ENCODE measurements around the gene BAHCC1. TPM values are rescaled to one million over a fixed set of nuclear protein-coding genes. Genes with fewer than 3 reads are reported as not detected.

BAHCC1 gene
- total RNA-seq, 1 experiment from 2014 or later, result 3.1 TPM

DNA sequence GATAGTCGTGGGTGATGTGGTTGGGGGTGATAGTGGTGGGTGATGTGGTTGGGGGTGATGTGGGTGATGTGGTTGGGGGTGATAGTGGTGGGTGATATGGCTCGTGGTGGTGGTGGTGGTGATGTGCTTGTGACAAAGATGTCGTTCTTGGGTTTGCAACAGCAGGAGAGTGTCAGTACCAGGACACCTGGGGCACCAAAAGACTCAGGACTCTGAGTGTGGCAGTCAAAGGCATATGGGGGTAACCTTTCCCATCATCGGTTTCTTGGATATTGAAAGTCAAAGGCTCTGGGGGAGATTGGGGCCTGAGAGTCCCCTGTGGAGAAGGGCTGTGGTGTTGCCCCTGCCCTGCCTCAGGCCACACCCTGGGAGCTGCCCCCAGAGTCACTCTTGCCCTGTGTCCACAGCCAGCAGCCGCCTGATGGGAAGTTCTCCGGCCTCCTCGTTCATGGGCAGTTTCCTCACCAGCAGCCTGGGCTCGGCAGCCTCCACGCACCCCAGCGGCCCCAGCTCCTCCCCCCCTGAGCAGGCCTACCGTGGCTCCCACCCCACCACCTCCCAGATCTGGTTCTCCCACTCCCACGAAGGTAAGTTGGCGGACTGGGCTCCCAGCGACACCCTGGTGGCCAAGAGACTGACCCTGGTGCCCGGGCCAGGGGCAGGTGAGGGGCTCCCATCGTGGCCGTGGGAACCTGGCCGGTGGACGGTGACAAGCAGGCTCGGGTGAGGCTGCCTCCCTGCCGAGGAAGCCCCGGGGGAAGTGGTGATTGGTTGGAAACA, 31.3 kb downstream of the BAHCC1 start:
- no peak overlapping the region for H3K23ac ChIP-seq (ENCODE audit: insufficient read length, low read depth, low read length)
- no peak overlapping the region for H3K4me3 Mint-ChIP-seq
- no peak overlapping the region for H3K14ac ChIP-seq (ENCODE audit: insufficient read depth, low read length)
- no peak overlapping the region for H3T11ph ChIP-seq (ENCODE audit: low read length)
- no peaks in the 10 kb centered on the region for H3K9me3 ChIP-seq (ENCODE audit: control insufficient read depth, low read depth, low read length)
- H3K4ac ChIP-seq (ENCODE audit: low read depth, low read length), result no peak overlapping the region
- no peak overlapping the region for H2AK5ac ChIP-seq (ENCODE audit: insufficient read length, low read length)
- no peaks in the 10 kb centered on the region for H4K20me1 ChIP-seq (ENCODE audit: control insufficient read depth, insufficient read depth, insufficient read length)
- H3K27ac Mint-ChIP-seq, result no peak overlapping the region
- no peak overlapping the region for H3K18ac ChIP-seq (ENCODE audit: insufficient read length, low read depth, low read length)
- no peak overlapping the region for H3K4me2 ChIP-seq (ENCODE audit: insufficient read depth, insufficient read length, low read length)
- no peak overlapping the region for H4K91ac ChIP-seq (ENCODE audit: insufficient read length, low read depth, low read length)
- no peaks in the 10 kb centered on the region for H3K27me3 ChIP-seq (ENCODE audit: insufficient read depth, low read length)
- no peak overlapping the region for H2BK120ac ChIP-seq (ENCODE audit: low read depth, low read length, poor library complexity, severe bottlenecking)
- no peaks in the 10 kb centered on the region for H3K4me1 ChIP-seq (ENCODE audit: insufficient read depth, low read length)
- no peaks in the 10 kb centered on the region for H3K9me3 Mint-ChIP-seq
- TF ChIP-seq, protein P1, sequence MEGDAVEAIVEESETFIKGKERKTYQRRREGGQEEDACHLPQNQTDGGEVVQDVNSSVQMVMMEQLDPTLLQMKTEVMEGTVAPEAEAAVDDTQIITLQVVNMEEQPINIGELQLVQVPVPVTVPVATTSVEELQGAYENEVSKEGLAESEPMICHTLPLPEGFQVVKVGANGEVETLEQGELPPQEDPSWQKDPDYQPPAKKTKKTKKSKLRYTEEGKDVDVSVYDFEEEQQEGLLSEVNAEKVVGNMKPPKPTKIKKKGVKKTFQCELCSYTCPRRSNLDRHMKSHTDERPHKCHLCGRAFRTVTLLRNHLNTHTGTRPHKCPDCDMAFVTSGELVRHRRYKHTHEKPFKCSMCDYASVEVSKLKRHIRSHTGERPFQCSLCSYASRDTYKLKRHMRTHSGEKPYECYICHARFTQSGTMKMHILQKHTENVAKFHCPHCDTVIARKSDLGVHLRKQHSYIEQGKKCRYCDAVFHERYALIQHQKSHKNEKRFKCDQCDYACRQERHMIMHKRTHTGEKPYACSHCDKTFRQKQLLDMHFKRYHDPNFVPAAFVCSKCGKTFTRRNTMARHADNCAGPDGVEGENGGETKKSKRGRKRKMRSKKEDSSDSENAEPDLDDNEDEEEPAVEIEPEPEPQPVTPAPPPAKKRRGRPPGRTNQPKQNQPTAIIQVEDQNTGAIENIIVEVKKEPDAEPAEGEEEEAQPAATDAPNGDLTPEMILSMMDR (conservative IDR thresholded peaks at IDR 0.05), result no peak
- peaks cover 4% of the 10 kb centered on the region for H3K23me2 ChIP-seq (ENCODE audit: insufficient read length, low read depth, low read length, poor library complexity, severe bottlenecking)
- H3K56ac ChIP-seq (ENCODE audit: insufficient read length, low read depth, low read length), result no peak overlapping the region
- DNase-seq, result no peak
- H2AFZ ChIP-seq (ENCODE audit: low read length), result no peak overlapping the region
- H2BK12ac ChIP-seq (ENCODE audit: insufficient read length, low read depth, low read length), result no peak overlapping the region
- H3K4me1 Mint-ChIP-seq, result peaks cover 0 to 9% of the 10 kb centered on the region in 2 experiments; a peak in 2 of 4 replicates
- no peak overlapping the region for H2BK5ac ChIP-seq (ENCODE audit: insufficient read length, low read length)
- H4K8ac ChIP-seq (replicated peaks; ENCODE audit: insufficient read length, low read depth, low read length), result no peak overlapping the region
- no peak overlapping the region for H3K9ac ChIP-seq (ENCODE audit: extremely low read depth, insufficient read length, low read length)
- H3K27me3 Mint-ChIP-seq (ENCODE audit: low read depth), result no peaks in the 10 kb centered on the region; the same call in 1 of the 2 replicates
- no peak overlapping the region for H4K5ac ChIP-seq (ENCODE audit: insufficient read length, low read depth, low read length)
- no peaks in the 10 kb centered on the region for H3K79me2 ChIP-seq (ENCODE audit: insufficient read depth, low read length)
- no peaks in the 10 kb centered on the region for H3K79me1 ChIP-seq (ENCODE audit: insufficient read depth, low read depth, low read length, poor library complexity, severe bottlenecking)
- H3K36me3 Mint-ChIP-seq (ENCODE audit: insufficient read depth in 1 of 3, low read depth in 3 of 3), result no peaks in the 10 kb centered on the region
- no CpG with 5 or more reads among the region's 22 CpGs for WGBS (ENCODE audit: extremely low coverage, insufficient read length, low lambda C conversion rate)
- no peak overlapping the region for H2BK20ac ChIP-seq (ENCODE audit: low read depth, low read length, poor library complexity, severe bottlenecking)
- no peak overlapping the region for H2BK15ac ChIP-seq (ENCODE audit: low read depth, low read length)
- no peak overlapping the region for H3K27ac ChIP-seq (ENCODE audit: insufficient read length, low read depth, low read length)
